NCI-H345 treated with DMSO at 0.1 percent for 48 hours (cell line): ENCODE data around the gene TMEM176B.
"Not testable (repeated sequence)": the region's sequence is repeated elsewhere in the genome, so short reads cannot be mapped to it uniquely, and the experiment has no call there.

ENCODE experiments used
- DNase-seq: peaks from one replicate; lab custom pipeline; 2025; ENCODE audit not compliant: unreplicated experiment; lab: John Stamatoyannopoulos, UW

Gene TMEM176B

DNA sequence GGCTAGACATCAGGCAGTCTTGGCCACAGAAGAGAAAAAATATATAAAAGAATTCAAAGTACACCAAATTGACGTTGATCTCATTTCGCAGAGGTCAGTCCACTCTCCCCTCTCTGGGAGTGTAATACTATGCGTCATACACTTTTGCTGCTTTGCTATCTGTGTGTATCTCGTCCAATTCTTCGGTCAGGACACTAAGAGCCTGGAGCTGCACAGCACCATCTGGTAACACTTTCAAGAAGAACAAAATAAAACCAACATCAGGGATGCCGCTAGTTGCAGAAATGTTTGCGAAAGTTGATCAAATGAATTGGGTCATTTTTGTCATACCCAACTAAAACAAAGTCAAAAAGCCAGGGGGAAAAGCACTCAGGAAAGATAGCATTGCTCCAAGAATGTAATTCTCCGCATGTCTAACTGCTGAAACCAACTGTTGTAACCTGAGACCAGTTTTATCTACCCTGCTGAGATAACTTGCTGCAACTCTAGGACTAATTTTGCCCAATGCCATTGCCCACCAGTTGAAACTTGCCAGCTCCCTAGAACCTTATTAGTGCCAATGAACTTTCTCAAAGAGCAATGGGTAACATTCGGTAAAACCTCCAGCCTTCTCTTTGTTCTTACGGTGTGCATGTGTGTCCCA is 23.4 kb upstream of the TMEM176B start:
- no peak for DNase-seq

DNA sequence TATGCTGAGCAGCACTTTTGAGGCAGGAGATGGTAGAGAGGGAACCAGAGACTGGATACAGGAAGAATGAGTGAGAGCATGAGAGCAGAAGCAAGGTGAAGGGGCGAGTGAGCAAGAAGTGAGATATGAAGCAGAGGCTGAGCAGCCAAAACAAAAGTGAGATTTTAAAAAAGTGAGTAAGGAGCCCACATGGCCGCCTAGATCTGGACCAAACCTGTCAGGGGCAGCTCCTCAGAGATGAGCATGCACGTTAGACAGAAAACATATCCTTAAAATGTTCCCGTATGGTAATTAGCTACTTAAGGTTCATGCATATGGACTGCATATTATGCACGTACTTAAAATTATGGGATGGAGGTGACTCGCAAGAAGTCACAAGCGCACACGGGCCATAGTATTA is 22.9 kb upstream of the TMEM176B start:
- no peak for DNase-seq

DNA sequence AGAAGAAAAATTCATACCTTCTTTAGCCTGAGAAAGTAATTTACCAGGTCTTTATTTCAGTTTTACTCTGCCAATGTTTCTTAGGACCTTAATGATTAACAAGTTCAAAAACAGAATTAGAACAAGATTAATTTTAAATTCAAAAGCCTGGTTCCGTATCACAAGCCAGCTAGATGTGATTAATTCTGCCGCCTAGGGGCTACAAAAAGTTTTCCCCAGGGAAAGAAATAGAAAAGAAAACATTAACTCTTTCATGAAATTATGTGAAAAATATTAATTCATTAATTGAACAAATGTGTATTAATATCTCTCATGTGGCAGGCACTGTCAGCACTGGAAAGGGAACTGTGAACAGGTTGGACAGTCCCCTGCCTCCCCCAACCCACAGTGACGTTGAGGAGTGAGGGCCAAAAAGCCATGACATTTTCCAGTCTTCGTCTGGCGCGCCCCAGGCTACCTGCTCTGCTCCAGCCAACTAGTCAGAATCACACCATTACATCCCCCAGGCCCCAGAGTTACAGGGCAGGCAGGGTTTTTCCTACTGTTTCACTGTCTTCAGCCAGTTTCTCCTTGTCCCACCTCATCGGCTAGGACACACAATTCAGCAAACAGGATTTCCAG is 20.5 kb upstream of the TMEM176B start:
- DNase-seq: no peak

DNA sequence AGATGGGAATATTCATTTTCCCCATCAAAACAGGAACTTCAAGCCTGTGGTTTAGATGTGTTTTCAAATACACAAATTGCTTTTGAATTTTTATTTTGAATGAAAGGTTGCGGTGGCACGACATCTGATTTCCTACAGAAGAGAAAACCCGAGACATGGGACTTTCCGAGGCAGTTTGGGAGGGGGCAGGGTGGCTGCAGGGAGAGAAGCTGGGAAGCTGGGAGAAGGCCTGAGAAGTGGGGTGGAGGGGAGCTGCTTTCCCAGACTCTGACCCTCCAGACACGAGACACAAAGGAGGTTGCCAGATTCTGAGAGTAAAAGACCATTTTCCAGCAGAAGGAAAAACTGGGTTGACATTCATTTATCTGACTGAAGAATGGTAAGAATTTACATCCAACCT is 20.0 kb upstream of the TMEM176B start:
- DNase-seq: no peak

DNA sequence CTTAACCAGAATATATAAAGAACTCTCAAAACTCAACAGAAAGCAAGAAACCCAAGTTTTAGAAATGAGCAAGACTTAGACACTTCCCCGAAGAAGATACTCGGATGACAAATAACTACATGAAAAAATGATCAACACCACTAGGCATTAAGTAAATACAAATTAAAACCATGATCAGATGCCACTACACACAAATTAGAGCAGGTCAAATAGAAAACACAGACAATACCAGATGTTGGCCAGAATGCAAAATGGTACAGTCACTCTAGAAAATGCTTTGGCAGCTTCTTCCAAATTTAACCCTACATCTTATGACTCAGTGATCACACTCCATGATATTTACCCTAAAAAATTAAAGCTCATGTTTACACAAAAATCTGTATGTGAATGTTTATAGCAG is 18.8 kb upstream of the TMEM176B start:
- no peak for DNase-seq

DNA sequence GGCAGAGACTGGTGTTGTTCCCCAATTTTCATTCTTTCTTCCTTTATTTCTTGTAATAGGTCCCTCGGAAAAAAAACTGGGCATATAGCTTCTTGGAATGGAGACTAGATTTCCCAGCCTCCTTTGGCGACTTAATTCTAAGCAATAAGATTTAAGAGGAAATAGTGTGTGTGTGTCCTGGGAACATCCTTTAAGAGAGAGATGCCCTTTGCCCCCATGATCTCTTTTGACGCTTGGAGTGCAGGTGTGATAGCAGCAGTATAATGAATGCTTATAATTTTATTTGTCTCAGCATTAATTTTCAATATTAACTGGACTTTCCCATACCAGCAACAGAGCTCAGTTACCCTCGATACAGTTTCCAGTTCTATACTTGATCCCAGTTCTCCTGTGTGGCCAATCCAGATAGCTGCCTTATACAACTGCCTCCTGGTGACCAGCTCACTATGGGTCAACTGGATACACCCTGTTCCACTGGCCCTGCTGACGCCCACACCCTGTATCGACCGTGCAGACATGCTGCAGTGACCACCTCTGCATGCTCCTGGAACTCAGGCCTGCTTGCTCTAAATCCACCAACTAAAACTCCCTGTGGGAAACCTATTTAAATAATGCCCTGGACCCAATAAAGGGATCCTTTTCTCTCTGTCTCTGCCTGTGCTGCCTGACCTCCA is 14.3 kb upstream of the TMEM176B start:
- no peak for DNase-seq

DNA sequence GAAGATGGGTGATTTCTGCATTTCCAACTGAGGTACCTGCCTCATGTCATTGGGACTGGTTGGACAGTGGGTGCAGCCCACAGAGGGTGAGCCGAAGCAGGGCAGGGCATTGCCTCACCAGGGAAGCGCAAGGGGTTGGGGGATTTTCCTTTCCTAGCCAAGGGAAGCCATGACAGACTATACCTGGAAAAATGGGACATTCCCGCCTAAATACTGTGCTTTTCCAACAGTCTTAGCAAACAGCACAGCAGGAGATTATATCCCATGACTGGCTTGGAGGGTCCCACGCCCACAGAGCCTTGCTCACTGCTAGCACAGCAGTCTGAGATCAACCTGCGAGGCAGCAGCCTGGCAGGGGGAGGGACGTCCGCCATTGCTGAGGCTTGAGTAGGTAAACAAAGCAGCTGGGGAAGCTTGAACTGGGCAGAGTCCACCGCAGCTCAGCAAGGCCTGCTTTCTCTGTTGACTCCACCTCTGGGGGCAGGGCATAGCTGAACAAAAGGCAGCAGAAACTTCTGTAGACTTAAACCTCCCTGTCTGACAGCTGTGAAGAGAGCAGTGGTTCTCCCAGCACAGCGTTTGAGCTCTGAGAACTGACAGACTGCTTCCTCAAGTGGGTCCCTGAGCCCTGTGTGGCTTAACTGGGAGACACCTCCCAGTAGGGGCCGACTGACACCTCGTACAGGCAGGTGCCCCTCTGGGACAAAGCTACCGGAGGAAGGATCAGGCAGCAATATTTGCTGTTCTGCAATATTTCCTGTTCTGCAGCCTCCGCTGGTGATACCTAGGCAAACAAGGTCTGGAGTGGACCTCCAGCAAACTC is 7.7 kb upstream of the TMEM176B start:
- not testable (repeated sequence) for DNase-seq

DNA sequence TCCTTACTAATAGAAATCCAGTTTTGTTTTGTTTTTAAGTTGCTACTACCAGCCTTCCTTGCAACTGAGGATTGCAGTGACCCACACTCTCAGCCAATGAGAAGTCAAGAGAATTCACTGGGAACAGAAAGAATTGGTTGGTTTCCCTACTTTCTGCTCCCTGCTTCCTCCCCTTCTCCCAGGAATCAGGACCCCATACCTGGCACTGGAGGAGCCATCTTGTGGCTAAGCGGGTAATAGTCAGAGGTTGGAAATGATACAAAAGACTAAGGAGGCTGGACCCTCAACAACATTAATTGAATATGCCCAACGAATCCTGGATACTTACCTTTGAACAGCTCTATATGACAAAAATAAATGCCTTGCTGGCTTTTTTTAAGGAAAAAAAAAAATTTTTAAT is 6.7 kb upstream of the TMEM176B start:
- DNase-seq: no peak

DNA sequence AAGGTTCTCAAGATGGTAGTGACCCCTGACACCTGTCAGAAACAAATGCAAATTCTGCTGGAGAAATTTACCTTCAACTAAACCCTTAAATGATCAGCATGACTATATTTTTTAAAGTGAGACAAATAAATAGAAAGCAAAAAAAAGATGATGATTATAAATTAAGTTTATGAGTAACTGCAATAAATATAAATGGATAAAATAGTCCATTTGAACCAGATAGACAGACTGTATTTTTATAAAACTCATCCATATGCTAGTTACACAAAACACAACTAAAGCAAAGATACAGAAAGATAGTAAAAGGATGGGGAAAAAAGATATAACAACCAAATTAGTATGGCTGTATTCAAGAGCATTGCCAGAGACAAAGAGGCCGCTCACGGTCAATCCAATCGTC is 6.3 kb upstream of the TMEM176B start:
- no peak for DNase-seq

DNA sequence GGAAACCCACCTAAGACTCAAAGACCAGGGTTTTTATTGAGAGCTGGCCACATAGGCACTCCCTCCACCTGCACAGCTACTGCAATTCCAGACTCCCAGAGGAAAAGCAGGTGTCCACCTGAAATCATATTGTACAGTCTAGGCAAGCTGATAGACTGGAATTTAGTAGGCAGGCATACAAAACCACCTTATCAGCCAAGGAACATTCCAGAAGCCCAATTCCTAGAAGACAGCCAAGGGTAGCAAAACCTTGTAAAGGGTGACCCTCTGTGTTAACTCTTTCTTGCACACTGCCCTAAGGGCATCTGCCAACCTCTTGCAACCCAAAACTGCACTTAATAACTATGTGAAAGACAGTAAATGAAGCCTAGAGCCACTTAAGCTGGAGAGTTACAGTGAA is 5.7 kb upstream of the TMEM176B start:
- DNase-seq: no peak

DNA sequence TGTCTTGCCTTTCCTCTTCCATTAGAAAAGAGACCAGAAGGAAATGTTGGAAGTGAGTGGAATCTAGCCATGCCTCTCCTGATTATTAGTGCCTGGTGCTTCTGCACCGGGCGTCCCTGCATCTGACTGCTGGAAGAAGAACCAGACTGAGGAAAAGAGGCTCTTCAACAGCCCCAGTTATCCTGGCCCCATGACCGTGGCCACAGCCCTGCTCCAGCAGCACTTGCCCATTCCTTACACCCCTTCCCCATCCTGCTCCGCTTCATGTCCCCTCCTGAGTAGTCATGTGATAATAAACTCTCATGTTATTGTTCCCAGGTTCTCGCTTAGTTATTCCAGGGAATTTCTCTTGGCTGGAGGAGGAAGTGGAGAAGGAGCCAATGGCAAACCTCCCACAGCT is 4.6 kb upstream of the TMEM176B start:
- no peak for DNase-seq

DNA sequence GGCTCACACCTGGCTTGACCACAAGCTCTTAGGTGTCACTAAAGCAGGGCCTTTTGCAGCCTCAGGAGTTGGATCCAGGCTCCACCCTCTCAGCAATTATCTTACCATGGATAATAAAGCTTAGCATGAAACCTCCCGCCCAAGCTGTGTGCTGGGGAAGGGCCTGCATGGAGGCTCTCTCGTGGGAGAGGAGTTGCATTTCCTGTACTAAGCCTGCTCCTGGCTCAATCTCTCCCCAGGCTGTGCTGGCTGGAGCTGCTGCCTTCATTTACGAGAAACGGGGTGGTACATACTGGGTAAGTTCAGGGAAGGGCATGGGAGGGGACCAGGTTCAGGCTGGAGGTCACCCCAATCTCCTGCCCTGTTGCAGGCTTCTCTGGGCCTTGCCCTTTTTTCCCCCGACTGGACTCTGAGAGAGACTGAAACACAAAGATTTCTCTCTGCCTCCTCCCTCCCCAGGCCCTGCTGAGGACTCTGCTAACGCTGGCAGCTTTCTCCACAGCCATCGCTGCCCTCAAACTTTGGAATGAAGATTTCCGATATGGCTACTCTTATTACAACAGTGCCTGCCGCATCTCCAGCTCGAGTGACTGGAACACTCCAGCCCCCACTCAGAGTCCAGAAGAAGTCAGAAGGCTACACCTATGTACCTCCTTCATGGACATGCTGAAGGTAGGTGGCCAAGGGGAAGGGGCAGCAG is 3.1 kb upstream of the TMEM176B start:
- DNase-seq: peak; percentile 38

DNA sequence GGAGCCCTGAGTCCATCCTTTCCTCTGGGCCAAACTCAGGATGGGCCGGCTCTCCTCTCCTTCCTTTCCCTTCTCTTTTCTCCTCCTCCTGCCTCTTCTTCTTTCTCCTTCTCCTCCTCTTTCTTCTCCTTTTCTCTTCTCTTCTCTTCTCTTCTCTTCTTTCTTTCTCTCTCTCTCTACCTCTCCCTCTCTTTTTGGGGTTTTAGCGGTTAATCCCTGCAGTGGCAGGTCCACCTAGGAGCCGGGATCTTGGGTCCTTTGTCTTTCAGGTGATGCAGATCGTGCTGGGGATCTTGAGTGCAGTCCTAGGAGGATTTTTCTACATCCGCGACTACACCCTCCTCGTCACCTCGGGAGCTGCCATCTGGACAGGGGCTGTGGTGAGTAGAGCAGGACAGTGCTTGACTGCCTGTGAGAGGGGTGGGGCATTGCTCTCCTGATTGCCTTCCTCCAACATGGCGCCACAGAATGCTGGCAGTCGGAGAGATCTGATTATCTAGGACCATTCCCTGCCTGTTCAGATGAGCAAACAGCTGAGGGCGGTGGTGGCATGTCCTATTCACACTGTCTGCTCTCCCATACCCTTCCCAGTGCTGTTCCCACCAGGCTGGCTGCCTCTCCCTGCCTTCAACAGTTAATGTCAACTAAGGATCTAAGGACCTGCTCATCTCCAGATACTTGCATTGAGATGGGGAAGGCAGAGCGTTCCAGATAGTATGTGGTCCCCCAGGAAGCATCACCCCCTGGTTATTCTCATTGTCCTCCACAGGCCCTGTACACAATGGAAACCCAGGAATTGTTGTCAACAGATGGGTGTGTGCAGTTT is 2.0 kb upstream of the TMEM176B start:
- peak; percentile 71 for DNase-seq

DNA sequence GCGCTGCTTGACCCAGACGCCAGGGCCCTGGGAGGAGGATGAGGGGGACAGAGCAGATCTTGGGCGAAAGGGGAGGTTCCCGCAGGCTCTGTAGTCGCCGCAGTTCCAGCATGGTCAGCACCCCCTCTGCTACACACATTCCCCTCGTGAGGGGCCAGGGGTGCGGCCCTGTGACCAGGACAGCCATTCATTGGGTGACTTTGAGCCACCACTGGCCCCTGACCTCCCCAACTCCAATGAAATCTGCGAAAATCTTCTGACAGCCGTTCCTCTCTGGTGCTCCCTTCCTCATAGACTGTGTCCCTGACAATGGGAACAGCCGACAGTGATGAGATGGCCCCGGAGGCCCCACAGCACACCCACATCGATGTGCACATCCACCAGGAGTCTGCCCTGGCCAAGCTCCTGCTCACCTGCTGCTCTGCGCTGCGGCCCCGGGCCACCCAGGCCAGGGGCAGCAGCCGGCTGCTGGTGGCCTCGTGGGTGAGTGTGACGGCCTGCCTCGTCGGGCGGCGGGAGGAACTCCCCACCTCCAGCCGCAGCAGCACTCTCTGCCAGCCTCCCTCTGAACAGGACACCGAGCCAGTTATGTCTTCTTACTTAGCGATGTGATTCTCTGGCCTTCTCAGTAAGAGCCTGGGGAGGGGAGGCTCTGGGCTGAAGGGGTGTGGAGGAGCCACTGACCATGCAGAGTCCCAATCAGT is 1.2 kb upstream of the TMEM176B start:
- DNase-seq: no peak

DNA sequence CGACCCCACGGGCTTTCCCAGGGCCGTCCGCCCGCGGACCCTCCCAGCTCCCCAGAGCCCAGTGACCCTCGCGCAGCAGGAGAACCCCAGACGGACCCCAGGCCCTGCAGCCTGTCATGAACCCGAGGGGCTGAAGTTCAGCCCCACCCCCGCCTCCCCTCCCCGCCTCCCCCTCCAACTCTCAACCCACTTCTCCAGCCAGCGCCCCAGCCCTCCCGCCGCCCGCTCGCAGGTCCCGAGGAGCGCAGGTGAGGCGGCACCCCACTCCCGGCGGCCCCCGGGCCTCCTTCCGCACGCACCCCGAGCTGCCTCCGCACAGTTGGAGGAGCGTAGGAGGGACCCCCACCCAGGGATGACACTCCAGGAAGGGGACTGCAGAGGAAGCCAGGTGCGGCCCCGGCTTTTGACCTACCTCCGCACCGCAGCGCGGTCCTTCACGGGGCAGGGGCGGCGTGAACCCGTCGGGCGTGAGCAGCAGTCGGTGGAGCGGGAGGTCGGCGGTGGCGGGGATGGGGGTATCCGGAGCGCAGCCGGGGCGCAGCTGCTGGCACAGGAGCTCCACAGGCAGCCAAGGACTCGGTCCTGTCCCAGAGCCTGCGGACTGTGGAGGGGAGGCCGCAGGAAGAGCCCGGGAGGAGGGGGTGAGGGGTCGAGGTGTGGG is 547 bp upstream of the TMEM176B start, which contains the start of gene TMEM176A:
TSS of gene TMEM176A (plus strand) at position 189 of the 661 bp plus-strand sequence. CDS start 782 bp downstream, outside the sequence.
- DNase-seq: no peak

DNA sequence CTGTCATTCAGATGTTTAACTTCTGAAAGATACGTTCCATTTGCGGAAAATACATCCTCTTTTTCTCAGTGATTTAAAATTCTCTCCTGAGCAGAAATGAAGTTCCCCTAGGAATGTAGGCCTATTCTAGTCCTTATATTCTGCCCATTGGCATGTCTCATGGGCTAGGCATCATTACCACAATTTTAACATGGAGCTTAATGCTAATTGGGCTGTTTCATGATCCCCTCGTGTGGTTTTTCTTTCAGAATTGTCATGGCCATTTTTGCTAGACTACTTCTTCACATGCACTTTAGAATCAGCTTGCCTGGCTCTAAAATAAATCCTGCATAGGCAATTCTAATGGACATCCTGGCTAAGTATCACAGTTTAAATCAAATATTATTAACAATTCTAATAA is 1.0 kb downstream of the TMEM176B start:
- DNase-seq: no peak

DNA sequence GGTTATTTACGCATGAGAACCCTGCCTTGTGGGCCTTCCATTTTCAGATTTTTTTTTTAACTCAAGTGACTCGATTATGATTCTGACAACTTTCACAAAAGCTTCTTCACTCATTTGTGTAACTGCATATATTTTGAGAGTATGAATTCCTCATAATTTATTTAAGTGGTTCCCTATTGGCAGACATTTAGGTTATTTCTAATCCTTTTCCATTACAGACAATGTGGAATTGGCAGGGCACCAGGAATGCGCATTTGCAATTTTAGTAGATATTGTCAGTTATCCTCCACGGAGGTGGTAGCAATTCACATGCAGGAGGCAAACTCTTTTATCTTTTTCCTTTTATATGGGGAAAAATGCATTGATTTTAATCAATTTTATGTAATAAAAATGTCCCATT is 2.5 kb downstream of the TMEM176B start:
- DNase-seq: no peak

DNA sequence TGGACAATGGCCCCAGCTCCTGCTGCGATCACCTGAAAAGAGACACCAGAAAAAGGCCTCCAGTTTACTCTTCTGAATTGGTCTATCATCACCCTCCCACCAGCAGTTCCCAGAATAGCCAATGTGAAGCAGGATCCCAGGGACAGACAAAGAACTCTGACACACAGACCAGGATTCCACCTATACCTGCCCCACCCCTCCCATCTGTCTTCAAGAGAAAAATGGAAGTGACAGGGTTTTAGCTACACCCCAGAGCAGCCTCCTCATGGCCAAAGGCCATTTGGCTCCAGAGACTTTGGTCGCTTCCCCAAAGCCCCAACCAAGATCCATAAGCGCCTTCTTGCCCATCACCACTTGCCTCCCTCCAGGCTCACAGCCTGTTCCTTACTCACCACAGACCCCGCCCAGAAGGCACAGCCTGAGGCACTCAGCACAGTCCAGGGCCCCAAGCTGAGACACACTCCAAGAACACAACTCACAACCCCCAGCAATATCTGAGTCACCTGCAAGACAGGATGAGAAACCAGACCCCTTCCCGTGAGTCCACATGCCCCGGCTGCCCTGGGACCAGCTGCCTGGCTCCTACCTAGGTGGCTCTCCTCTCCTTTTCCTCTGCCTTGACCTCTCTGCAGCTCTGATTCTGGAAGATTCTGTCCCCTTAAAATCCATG is 6.5 kb downstream of the TMEM176B start:
- DNase-seq: no peak
